Ascending aorta (tissue), 2 donors: ENCODE measurements around the gene LBP. TPM values are rescaled to one million over a fixed set of nuclear protein-coding genes. Genes with fewer than 3 reads are reported as not detected.

Experiments used
- DNase-seq, 2 donors: peaks; one replicate each; pipeline ENCODE4 v3.0.0-alpha.2; 2019; ENCODE audit warnings: low spot score in 2 of 2
- H3K27ac ChIP-seq, 2 donors: fragments of 200-600 bp; sonication (generic); one replicate each; pipeline ENCODE4 v1.5.1; 2016 to 2017; ENCODE audit warnings: mild to moderate bottlenecking in 1 of 2
- H3K27me3 ChIP-seq: fragments of 200-600 bp; sonication (generic); one replicate; pipeline ENCODE4 v1.5.1; 2017
- H3K36me3 ChIP-seq, 2 donors: fragments of 200-600 bp; sonication (generic); one replicate each; pipeline ENCODE4 v1.5.1; 2016
- H3K4me1 ChIP-seq, 2 donors: fragments of 200-600 bp; sonication (generic); one replicate each; pipeline ENCODE4 v1.5.1; 2016 to 2017; ENCODE audit warnings: mild to moderate bottlenecking in 1 of 2
- H3K4me3 ChIP-seq, 2 donors: fragments of 200-600 bp; sonication (generic); one replicate each; pipeline ENCODE4 v1.5.1; 2016 to 2017; ENCODE audit warnings: mild to moderate bottlenecking in 1 of 2
- H3K9me3 ChIP-seq, 2 donors: fragments of 200-600 bp; sonication (generic); one replicate each; pipeline ENCODE4 v1.5.1; 2016
- intact Hi-C: fragments of 100-400 bp; cut with DNase I; formaldehyde crosslinking; loops from one replicate; pipeline ENCODE4 v1.15.1; 2023
- total RNA-seq: library from RNA; depleted of rRNA; stranded (reverse); fragments of >200 nt; gene quantifications from one replicate; pipeline ENCODE4 v1.1.0, GENCODE V29; 2016
- TF ChIP-seq, protein P1 (sequence below), 3 experiments: fragments of 200-600 bp in 2 of 3; fragments of 450-650 bp in 1 of 3; sonication (generic) in 2 of 3; IDR thresholded peaks; one replicate each; pipeline ENCODE4 v1.5.1; 2016 to 2019; ENCODE audit warnings: antibody characterized with exemption in 3 of 3, mild to moderate bottlenecking in 1 of 3, moderate library complexity in 1 of 3

Gene LBP
- total RNA-seq, 1 donor from 2014 or later, result 18.8 TPM

DNA sequence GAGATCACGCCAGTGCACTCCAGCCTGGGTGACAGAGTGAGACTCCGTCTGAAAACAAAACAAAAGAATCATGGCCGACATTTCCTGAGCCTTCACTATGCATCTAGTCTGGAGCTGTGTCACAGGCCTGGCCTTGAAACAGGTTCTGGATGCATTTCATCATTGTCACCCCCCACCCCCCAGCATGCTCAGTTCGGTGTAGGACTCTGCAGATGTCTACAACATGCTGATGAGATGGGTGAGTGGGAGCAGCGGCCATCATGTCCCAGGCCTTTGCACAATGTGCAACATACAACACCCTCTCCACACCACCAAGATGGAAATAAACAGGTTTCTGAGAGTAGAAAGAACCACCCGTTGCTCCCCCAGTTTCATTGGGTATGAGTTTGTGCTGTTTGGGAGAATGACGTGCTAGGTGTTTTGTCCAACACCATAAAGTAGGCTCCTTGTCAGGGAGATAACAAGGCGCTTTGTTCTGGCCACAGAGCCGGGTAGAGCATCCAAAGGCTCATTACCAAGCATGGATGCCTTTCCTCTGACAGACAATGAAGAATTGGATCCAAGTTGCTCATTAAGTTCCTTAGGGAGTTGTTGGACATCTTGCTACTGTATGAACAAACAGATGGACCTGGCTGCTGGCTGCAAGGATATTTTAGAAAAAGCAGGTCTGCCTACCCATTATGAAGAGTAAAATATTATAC lies 66.7 kb downstream of the LBP start:
- no peak for DNase-seq
- TF ChIP-seq, protein P1, sequence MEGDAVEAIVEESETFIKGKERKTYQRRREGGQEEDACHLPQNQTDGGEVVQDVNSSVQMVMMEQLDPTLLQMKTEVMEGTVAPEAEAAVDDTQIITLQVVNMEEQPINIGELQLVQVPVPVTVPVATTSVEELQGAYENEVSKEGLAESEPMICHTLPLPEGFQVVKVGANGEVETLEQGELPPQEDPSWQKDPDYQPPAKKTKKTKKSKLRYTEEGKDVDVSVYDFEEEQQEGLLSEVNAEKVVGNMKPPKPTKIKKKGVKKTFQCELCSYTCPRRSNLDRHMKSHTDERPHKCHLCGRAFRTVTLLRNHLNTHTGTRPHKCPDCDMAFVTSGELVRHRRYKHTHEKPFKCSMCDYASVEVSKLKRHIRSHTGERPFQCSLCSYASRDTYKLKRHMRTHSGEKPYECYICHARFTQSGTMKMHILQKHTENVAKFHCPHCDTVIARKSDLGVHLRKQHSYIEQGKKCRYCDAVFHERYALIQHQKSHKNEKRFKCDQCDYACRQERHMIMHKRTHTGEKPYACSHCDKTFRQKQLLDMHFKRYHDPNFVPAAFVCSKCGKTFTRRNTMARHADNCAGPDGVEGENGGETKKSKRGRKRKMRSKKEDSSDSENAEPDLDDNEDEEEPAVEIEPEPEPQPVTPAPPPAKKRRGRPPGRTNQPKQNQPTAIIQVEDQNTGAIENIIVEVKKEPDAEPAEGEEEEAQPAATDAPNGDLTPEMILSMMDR (IDR thresholded peaks at IDR 0.05), result no peak
- Histone ChIP-seq H3K4me3 (no peak overlapping the region), H3K9me3 (no peaks in the 10 kb centered on the region), H3K27ac (no peak overlapping the region), H3K4me1 (no peaks in the 10 kb centered on the region), H3K27me3 (no peaks in the 10 kb centered on the region), H3K36me3 (peaks cover 14 to 28% of the 10 kb centered on the region in 2 donors)
- intact Hi-C loops, result no loop called here

GRCh38 chr20:38414769-38415450 lies 68.6 kb downstream of the LBP start:
- TF ChIP-seq, protein P1 (IDR thresholded peaks at IDR 0.05), result no peak
- H3K36me3 ChIP-seq, result peaks cover 27 to 47% of the 10 kb centered on the region in 2 donors
- intact Hi-C loops, result no loop called here

GRCh38 chr20:38418509-38419204 lies 72.4 kb downstream of the LBP start:
- H3K4me1 ChIP-seq, result no peaks in the 10 kb centered on the region
- no peaks in the 10 kb centered on the region for H3K9me3 ChIP-seq
- H3K27me3 ChIP-seq, result no peaks in the 10 kb centered on the region
- TF ChIP-seq, protein P1 (IDR thresholded peaks at IDR 0.05), result no peak
- no peak for DNase-seq
- no peak overlapping the region for H3K27ac ChIP-seq
- H3K4me3 ChIP-seq, result no peak overlapping the region
- peaks cover 57 to 67% of the 10 kb centered on the region in 2 donors for H3K36me3 ChIP-seq
- intact Hi-C loops, result no loop called here

More at GRCh38 chr20:38414769-38415450, 68.6 kb downstream of the LBP start:
- no peak for DNase-seq
- H3K4me3 ChIP-seq, result no peak overlapping the region
- no peaks in the 10 kb centered on the region for H3K27me3 ChIP-seq
- no peak overlapping the region for H3K27ac ChIP-seq
- H3K4me1 ChIP-seq, result no peaks in the 10 kb centered on the region
- no peaks in the 10 kb centered on the region for H3K9me3 ChIP-seq

GRCh38 chr20:38420388-38421085 lies 74.3 kb downstream of the LBP start:
- peaks cover 67 to 80% of the 10 kb centered on the region in 2 donors for H3K36me3 ChIP-seq

GRCh38 chr20:38421915-38422314 lies 75.6 kb downstream of the LBP start:
- Histone ChIP-seq H3K9me3 (no peaks in the 10 kb centered on the region), H3K4me3 (no peak overlapping the region), H3K36me3 (peaks cover 80 to 90% of the 10 kb centered on the region in 2 donors), H3K27me3 (no peaks in the 10 kb centered on the region), H3K4me1 (no peaks in the 10 kb centered on the region), H3K27ac (no peak overlapping the region)
- intact Hi-C loops, result no loop called here
- no peak for DNase-seq
- TF ChIP-seq, protein P1 (IDR thresholded peaks at IDR 0.05), result no peak

More at GRCh38 chr20:38420388-38421085, 74.3 kb downstream of the LBP start:
- Histone ChIP-seq H3K27ac (no peak overlapping the region), H3K27me3 (no peaks in the 10 kb centered on the region), H3K4me1 (no peaks in the 10 kb centered on the region), H3K9me3 (no peaks in the 10 kb centered on the region), H3K4me3 (no peak overlapping the region)
- no peak for DNase-seq
- intact Hi-C loops, result no loop called here
- TF ChIP-seq, protein P1 (IDR thresholded peaks at IDR 0.05), result no peak
